H9 (cell line): ENCODE results near the gene CCDC33. TPM values are rescaled to one million over a fixed set of nuclear protein-coding genes. Genes with fewer than 3 reads are reported as not detected.
A peak's percentile ranks its signal among the peaks of the same experiment; 100 is the strongest.

Source experiments
- DNase-seq: peaks from one replicate; pipeline ENCODE4 v3.0.0-alpha.2; 2017
- H2AFZ ChIP-seq: one replicate; pipeline ENCODE4 v1.6.1; 2013; ENCODE audit warnings: mild to moderate bottlenecking, low read length, control low read depth, moderate library complexity
- H2AK5ac ChIP-seq: 2 replicates; pipeline ENCODE4 v1.6.1; 2013; ENCODE audit warnings: low read length, control low read depth, mixed read lengths; ENCODE audit not compliant: insufficient read length
- H2BK120ac ChIP-seq: one replicate; pipeline ENCODE4 v1.6.1; 2013; ENCODE audit warnings: low read depth, mild to moderate bottlenecking, low read length, control low read depth, inconsistent platforms; ENCODE audit not compliant: poor library complexity, severe bottlenecking
- H2BK12ac ChIP-seq: 2 replicates; pipeline ENCODE4 v1.6.1; 2013; ENCODE audit warnings: low read length, control low read depth, mixed read lengths, low read depth; ENCODE audit not compliant: insufficient read length
- H2BK15ac ChIP-seq: 2 replicates; pipeline ENCODE4 v1.6.1; 2013; ENCODE audit warnings: low read depth, low read length, control low read depth
- H2BK20ac ChIP-seq: one replicate; pipeline ENCODE4 v1.6.1; 2013; ENCODE audit warnings: low read depth, mild to moderate bottlenecking, low read length, control low read depth, inconsistent platforms; ENCODE audit not compliant: poor library complexity, severe bottlenecking
- H2BK5ac ChIP-seq: 2 replicates; pipeline ENCODE4 v1.6.1; 2013; ENCODE audit warnings: low read length, control low read depth, mixed read lengths; ENCODE audit not compliant: insufficient read length
- H3K14ac ChIP-seq: 2 replicates; pipeline ENCODE4 v1.6.1; 2013; ENCODE audit warnings: low read length, control low read depth; ENCODE audit not compliant: insufficient read depth
- H3K18ac ChIP-seq: 2 replicates; pipeline ENCODE4 v1.6.1; 2013; ENCODE audit warnings: low read depth, mild to moderate bottlenecking, mixed read lengths, low read length, control low read depth; ENCODE audit not compliant: insufficient read length
- H3K23ac ChIP-seq: 2 replicates; pipeline ENCODE4 v1.6.1; 2013; ENCODE audit warnings: low read length, control low read depth, mixed read lengths, low read depth; ENCODE audit not compliant: insufficient read length
- H3K23me2 ChIP-seq: 2 replicates; pipeline ENCODE4 v1.6.1; 2013; ENCODE audit warnings: low read depth, mild to moderate bottlenecking, mixed read lengths, low read length, control low read depth; ENCODE audit not compliant: insufficient read length, poor library complexity, severe bottlenecking
- H3K27ac ChIP-seq: 2 replicates; pipeline ENCODE4 v1.5.1; 2013; ENCODE audit warnings: low read length, control low read depth, mixed read lengths, low read depth; ENCODE audit not compliant: insufficient read length
- H3K27me3 ChIP-seq: 2 replicates; pipeline ENCODE4 v1.6.1; 2013; ENCODE audit warnings: low read length, control low read depth, inconsistent platforms; ENCODE audit not compliant: insufficient read depth
- H3K4ac ChIP-seq: 2 replicates; pipeline ENCODE4 v1.6.1; 2013; ENCODE audit warnings: low read depth, mild to moderate bottlenecking, control low read depth, inconsistent platforms, low read length, moderate library complexity
- H3K4me1 ChIP-seq: 2 replicates; pipeline ENCODE4 v1.6.1; 2013; ENCODE audit warnings: low read length, control low read depth, inconsistent platforms; ENCODE audit not compliant: insufficient read depth
- H3K4me2 ChIP-seq: 2 replicates; pipeline ENCODE4 v1.6.1; 2013; ENCODE audit warnings: low read length, control low read depth, mixed read lengths; ENCODE audit not compliant: insufficient read length, insufficient read depth
- H3K56ac ChIP-seq: 2 replicates; pipeline ENCODE4 v1.6.1; 2013; ENCODE audit warnings: low read depth, mild to moderate bottlenecking, mixed read lengths, low read length, control low read depth; ENCODE audit not compliant: insufficient read length
- H3K79me1 ChIP-seq: 2 replicates; pipeline ENCODE4 v1.6.1; 2013; ENCODE audit warnings: low read depth, mild to moderate bottlenecking, moderate library complexity, low read length, control low read depth, inconsistent platforms; ENCODE audit not compliant: insufficient read depth, poor library complexity, severe bottlenecking
- H3K79me2 ChIP-seq: 2 replicates; pipeline ENCODE4 v1.6.1; 2013; ENCODE audit warnings: low read length, control low read depth, inconsistent platforms; ENCODE audit not compliant: insufficient read depth
- H3K9ac ChIP-seq: 2 replicates; pipeline ENCODE4 v1.6.1; 2013; ENCODE audit warnings: low read length, control low read depth, mixed read lengths; ENCODE audit not compliant: insufficient read length; ENCODE audit errors: extremely low read depth
- H3K9me3 ChIP-seq: one replicate; pipeline ENCODE4 v1.6.1; 2013; ENCODE audit warnings: low read depth, low read length, inconsistent platforms; ENCODE audit not compliant: control insufficient read depth
- H3T11ph ChIP-seq: one replicate; pipeline ENCODE4 v1.6.1; 2013; ENCODE audit warnings: mild to moderate bottlenecking, low read length, control low read depth, inconsistent platforms
- H4K20me1 ChIP-seq: one replicate; pipeline ENCODE4 v1.6.1; 2013; ENCODE audit not compliant: control insufficient read depth, insufficient read length, insufficient read depth
- H4K5ac ChIP-seq: 2 replicates; pipeline ENCODE4 v1.6.1; 2013; ENCODE audit warnings: low read depth, mild to moderate bottlenecking, mixed read lengths, low read length, control low read depth; ENCODE audit not compliant: insufficient read length
- H4K8ac ChIP-seq: replicated peaks from 2 replicates; pipeline ENCODE4 v1.6.1; 2013; ENCODE audit warnings: low read length, control low read depth, mixed read lengths, low read depth; ENCODE audit not compliant: insufficient read length
- H4K91ac ChIP-seq: 2 replicates; pipeline ENCODE4 v1.6.1; 2013; ENCODE audit warnings: low read depth, mild to moderate bottlenecking, moderate library complexity, mixed read lengths, low read length, control low read depth; ENCODE audit not compliant: insufficient read length
- H3K27ac Mint-ChIP-seq, 3 experiments: 2 replicates in 2 of 3; 3 replicates in 1 of 3; pipeline ENCODE4 v1.8.0; 2020 to 2021; ENCODE audit warnings: mixed read lengths in 3 of 3, mild to moderate bottlenecking in 1 of 3, moderate library complexity in 1 of 3
- H3K27me3 Mint-ChIP-seq: 2 replicates; pipeline ENCODE4 v1.8.0; 2021; ENCODE audit warnings: low read depth, mild to moderate bottlenecking, moderate library complexity, mixed read lengths
- H3K36me3 Mint-ChIP-seq, 3 experiments: 2 replicates in 2 of 3; 3 replicates in 1 of 3; pipeline ENCODE4 v1.8.0; 2020 to 2021; ENCODE audit warnings: low read depth in 3 of 3, mixed read lengths in 3 of 3; ENCODE audit not compliant: insufficient read depth in 1 of 3
- H3K4me1 Mint-ChIP-seq, 2 experiments: 2 replicates each; pipeline ENCODE4 v1.8.0; 2020; ENCODE audit warnings: mixed read lengths in 2 of 2
- H3K4me3 Mint-ChIP-seq, 2 experiments: 2 replicates in 1 of 2; 3 replicates in 1 of 2; pipeline ENCODE4 v1.8.0; 2020 to 2021; ENCODE audit warnings: mild to moderate bottlenecking in 2 of 2, mixed read lengths in 2 of 2, moderate library complexity in 1 of 2
- H3K9me3 Mint-ChIP-seq, 2 experiments: 2 replicates in 1 of 2; 3 replicates in 1 of 2; pipeline ENCODE4 v1.8.0; 2020; ENCODE audit warnings: mild to moderate bottlenecking in 2 of 2, mixed read lengths in 2 of 2, moderate library complexity in 1 of 2
- WGBS: extraction: QIAGEN DNeasy Blood & Tissue Kit; methylation state at CpG from one replicate; pipeline ENCODE4 v1.1.7; 2013; ENCODE audit warnings: missing lambda C conversion rate, low lambda C conversion rate, mixed read lengths; ENCODE audit not compliant: insufficient read length; ENCODE audit errors: extremely low coverage; 5-methylcytosine and 5-hydroxymethylcytosine counted together
- total RNA-seq: library from RNA; stranded (reverse); gene quantifications from 2 replicates; pipeline ENCODE4 v1.2.1, GENCODE V29; 2021
- TF ChIP-seq, protein P1 (sequence below): fragments of 200-600 bp; sonication (generic); conservative IDR thresholded peaks from 3 replicates; pipeline ENCODE4 v1.8.0; 2021; ENCODE audit warnings: antibody characterized with exemption, mild to moderate bottlenecking

CCDC33 gene
- total RNA-seq, 1 experiment from 2014 or later = 4.6 TPM

DNA sequence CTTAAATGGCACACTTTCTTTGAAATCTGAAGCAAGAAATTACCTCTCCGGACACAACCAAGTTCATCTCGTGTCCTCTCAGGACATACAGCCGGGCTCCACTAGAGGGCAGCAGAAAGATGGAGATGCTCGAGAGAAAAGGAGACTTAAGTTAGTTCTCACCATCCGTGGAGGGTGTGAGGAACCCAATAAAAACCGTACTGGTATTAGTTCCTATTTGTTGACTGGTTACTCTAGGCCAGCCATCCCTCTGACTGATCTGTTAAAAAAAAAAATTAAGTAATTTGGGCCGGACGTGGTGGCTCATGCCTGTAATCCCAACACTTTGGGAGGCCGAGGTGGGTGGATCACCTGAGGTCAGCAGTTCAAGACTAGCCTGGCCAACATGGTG is 139.2 kb downstream of the CCDC33 start:
- no peak overlapping the region for H3K56ac ChIP-seq
- H3K27me3 ChIP-seq = no peaks in the 10 kb centered on the region; the same call in 1 of the 2 replicates
- peak overlapping the region; percentile 69 to 82 for H3K4me3 Mint-ChIP-seq
- H3K4me1 Mint-ChIP-seq = peaks cover 21 to 22% of the 10 kb centered on the region in 2 experiments
- no peak overlapping the region for H2BK120ac ChIP-seq
- no peak overlapping the region for H3K18ac ChIP-seq
- no peaks in the 10 kb centered on the region for H3K9me3 Mint-ChIP-seq
- no peak overlapping the region for H2AFZ ChIP-seq
- WGBS = no CpG with 5 or more reads among the region's 9 CpGs
- no peak overlapping the region for H2BK20ac ChIP-seq
- no peak overlapping the region for H3T11ph ChIP-seq
- H3K27ac ChIP-seq = no peak overlapping the region
- TF ChIP-seq, protein P1, sequence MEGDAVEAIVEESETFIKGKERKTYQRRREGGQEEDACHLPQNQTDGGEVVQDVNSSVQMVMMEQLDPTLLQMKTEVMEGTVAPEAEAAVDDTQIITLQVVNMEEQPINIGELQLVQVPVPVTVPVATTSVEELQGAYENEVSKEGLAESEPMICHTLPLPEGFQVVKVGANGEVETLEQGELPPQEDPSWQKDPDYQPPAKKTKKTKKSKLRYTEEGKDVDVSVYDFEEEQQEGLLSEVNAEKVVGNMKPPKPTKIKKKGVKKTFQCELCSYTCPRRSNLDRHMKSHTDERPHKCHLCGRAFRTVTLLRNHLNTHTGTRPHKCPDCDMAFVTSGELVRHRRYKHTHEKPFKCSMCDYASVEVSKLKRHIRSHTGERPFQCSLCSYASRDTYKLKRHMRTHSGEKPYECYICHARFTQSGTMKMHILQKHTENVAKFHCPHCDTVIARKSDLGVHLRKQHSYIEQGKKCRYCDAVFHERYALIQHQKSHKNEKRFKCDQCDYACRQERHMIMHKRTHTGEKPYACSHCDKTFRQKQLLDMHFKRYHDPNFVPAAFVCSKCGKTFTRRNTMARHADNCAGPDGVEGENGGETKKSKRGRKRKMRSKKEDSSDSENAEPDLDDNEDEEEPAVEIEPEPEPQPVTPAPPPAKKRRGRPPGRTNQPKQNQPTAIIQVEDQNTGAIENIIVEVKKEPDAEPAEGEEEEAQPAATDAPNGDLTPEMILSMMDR = peak; percentile 83
- no peak overlapping the region for H4K5ac ChIP-seq
- no peak overlapping the region for H3K9ac ChIP-seq
- H2BK12ac ChIP-seq = no peak overlapping the region
- no peaks in the 10 kb centered on the region for H3K36me3 Mint-ChIP-seq
- no peak overlapping the region for H4K8ac ChIP-seq
- H3K79me1 ChIP-seq = no peaks in the 10 kb centered on the region
- no peak overlapping the region for H2BK15ac ChIP-seq
- peak overlapping the region; percentile 50 for H3K4me2 ChIP-seq
- H2AK5ac ChIP-seq = no peak overlapping the region
- H2BK5ac ChIP-seq = no peak overlapping the region
- peaks cover 11% of the 10 kb centered on the region for H3K23me2 ChIP-seq
- peak; percentile 77 for DNase-seq
- peaks cover 17% of the 10 kb centered on the region for H3K27me3 Mint-ChIP-seq
- H3K79me2 ChIP-seq = no peaks in the 10 kb centered on the region
- no peaks in the 10 kb centered on the region for H3K9me3 ChIP-seq
- H3K27ac Mint-ChIP-seq = no peak overlapping the region
- no peaks in the 10 kb centered on the region; the same call in 1 of the 2 replicates for H3K4me1 ChIP-seq
- H4K91ac ChIP-seq = no peak overlapping the region
- no peak overlapping the region for H3K14ac ChIP-seq
- no peak overlapping the region for H3K4ac ChIP-seq
- no peaks in the 10 kb centered on the region for H4K20me1 ChIP-seq
- no peak overlapping the region for H3K23ac ChIP-seq
